Adrenal gland (tissue), 12 donors: Measurements from ENCODE around the gene MICB. TPM values are rescaled to one million over a fixed set of nuclear protein-coding genes. Genes with fewer than 3 reads are reported as not detected.
A peak's percentile ranks its signal among the peaks of the same experiment; 100 is the strongest.
"Not testable (repeated sequence)": the region's sequence is repeated elsewhere in the genome, so short reads cannot be mapped to it uniquely, and the experiment has no call there.

Experiments
- DNase-seq, 7 donors: peaks; one replicate each; pipeline ENCODE4 v3.0.0-alpha.2; 2019 to 2020
- H3K27ac ChIP-seq, 5 donors: fragments of 200-600 bp; sonication (generic) in 4 of 5; 1 replicate in 3 of 5; 2 replicates in 2 of 5; pipeline versions ENCODE4 v1.5.1 to v1.8.0; 2016 to 2020; ENCODE audit warnings: mild to moderate bottlenecking in 1 of 5
- H3K27me3 ChIP-seq: fragments of 200-600 bp; 2 replicates; pipeline ENCODE4 v1.8.0; 2021
- H3K36me3 ChIP-seq, 2 donors: fragments of 200-600 bp; replicated peaks in 1 of 2; 1 replicate in 1 of 2; 2 replicates in 1 of 2; pipeline versions ENCODE4 v1.5.1 to v1.8.0; 2018 to 2022
- H3K4me1 ChIP-seq, 2 donors: fragments of 200-600 bp; replicated peaks in 1 of 2; 1 replicate in 1 of 2; 2 replicates in 1 of 2; pipeline versions ENCODE4 v1.5.1 to v1.8.0; 2018 to 2021
- H3K4me3 ChIP-seq, 4 donors: fragments of 200-600 bp; sonication (generic) in 3 of 4; one replicate each; pipeline ENCODE4 v1.5.1; 2016 to 2018
- H3K9me3 ChIP-seq, 3 donors: fragments of 200-600 bp; sonication (generic) in 1 of 3; replicated peaks in 1 of 3; 1 replicate in 2 of 3; 2 replicates in 1 of 3; pipeline versions ENCODE4 v1.5.1 to v1.8.0; 2016 to 2021
- POLR2A ChIP-seq, 2 donors: fragments of 450-650 bp; IDR thresholded peaks; one replicate each; pipeline ENCODE4 v1.6.1; 2017; ENCODE audit warnings: antibody characterized with exemption in 2 of 2, mild to moderate bottlenecking in 2 of 2, moderate library complexity in 1 of 2
- WGBS, 4 donors: extraction: QIAGEN DNeasy Blood & Tissue Kit in 2 of 4; methylation state at CpG; one replicate each; pipeline versions ENCODE4 v1.1.5 to v1.1.7; 2013 to 2017; 5-methylcytosine and 5-hydroxymethylcytosine counted together
- intact Hi-C, 2 donors: fragments of 100-400 bp; cut with DNase I; formaldehyde crosslinking; loops; one replicate each; pipeline versions ENCODE4 v1.14.1 to v1.15.0; 2022 to 2023
- polyA plus RNA-seq, 3 donors: library from polyadenylated mRNA; stranded (reverse); fragments of 200-250 nt in 2 of 3; fragments of 350-450 nt in 1 of 3; fragmentation: Illumina TruSeq in 1 of 3; extraction: RNeasy Lipid Tissue Mini Kit (QIAGEN cat#74804) in 1 of 3; gene quantifications; one replicate each; pipeline ENCODE4 v1.2.3, GENCODE V29; 2013 to 2014
- total RNA-seq, 9 donors: library from RNA; depleted of rRNA in 4 of 9; stranded (reverse); fragments of >200 nt in 4 of 9; fragments of 120-200 nt in 1 of 9; fragmentation: NEBNext Ultra II Directional in 1 of 9; extraction: Animal tissue kit (Norgen Biotek cat#: 25700) in 1 of 9; gene quantifications; one replicate each; pipeline versions ENCODE4 v1.1.0 to v1.2.4, GENCODE V29; 2013 to 2023
- TF ChIP-seq, protein P1 (sequence below), 6 experiments: fragments of 450-650 bp in 4 of 6; fragments of 200-600 bp in 2 of 6; sonication (generic) in 1 of 6; IDR thresholded peaks; 1 replicate in 5 of 6; 2 replicates in 1 of 6; pipeline versions ENCODE4 v1.5.1 to v1.8.0; 2016 to 2021; ENCODE audit warnings: antibody characterized with exemption in 6 of 6, mild to moderate bottlenecking in 2 of 6, moderate library complexity in 1 of 6
- donor health status: healthy with polysubstance abuse.
- donor health status: Bipolar disorder and iron deficiency.
- donor health status: DM: yes; HTN: yes; CAD: no.
- donor health status: DM: no; HTN: no; CAD: no.
- donor health status: DM: no; HTN: no; CAD: no.
- donor health status: DM: yes; HTN: yes; CAD: no.

The MICB gene
- total and polyA plus RNA-seq, 12 donors: 0.57 to 3.3 (median 2.9) TPM

DNA sequence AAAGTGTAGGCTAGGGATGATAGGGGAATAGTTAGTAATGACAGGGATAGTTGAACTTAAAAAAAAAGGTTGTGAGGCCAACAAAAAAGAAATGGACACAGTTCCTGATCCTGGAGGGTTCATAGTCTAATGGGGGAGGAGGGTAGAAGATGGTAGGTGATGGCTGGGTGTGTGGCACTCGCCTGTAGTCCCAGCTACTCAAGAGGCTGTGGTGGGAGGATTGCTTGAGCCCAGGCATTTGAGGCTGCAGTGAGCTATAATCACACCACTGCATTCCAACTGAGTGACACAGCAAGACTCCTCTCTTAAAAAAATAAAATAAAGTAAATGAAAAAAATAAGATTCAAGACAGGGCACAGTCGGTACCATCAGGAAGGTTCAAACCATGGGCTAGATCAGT is 2.4 kb upstream of the MICB start:
- Histone ChIP-seq H3K27ac (no peak overlapping the region), H3K27me3 (no peaks in the 10 kb centered on the region), H3K4me3 (peak overlapping the region in 1 of 4 donors; percentile 69), H3K9me3 (no peaks in the 10 kb centered on the region), H3K36me3 (no peaks in the 10 kb centered on the region), H3K4me1 (peaks cover 0 to 9% of the 10 kb centered on the region in 2 donors)
- intact Hi-C loops: loop anchor here (5.0 to 10.0 kb wide), 2 partner anchors 42 to 99 kb away; partner anchors contain the start of gene NCR3 (in 1 of the 2)
- TF ChIP-seq POLR2A (IDR thresholded peaks at IDR 0.05): no peak
- TF ChIP-seq, protein P1, sequence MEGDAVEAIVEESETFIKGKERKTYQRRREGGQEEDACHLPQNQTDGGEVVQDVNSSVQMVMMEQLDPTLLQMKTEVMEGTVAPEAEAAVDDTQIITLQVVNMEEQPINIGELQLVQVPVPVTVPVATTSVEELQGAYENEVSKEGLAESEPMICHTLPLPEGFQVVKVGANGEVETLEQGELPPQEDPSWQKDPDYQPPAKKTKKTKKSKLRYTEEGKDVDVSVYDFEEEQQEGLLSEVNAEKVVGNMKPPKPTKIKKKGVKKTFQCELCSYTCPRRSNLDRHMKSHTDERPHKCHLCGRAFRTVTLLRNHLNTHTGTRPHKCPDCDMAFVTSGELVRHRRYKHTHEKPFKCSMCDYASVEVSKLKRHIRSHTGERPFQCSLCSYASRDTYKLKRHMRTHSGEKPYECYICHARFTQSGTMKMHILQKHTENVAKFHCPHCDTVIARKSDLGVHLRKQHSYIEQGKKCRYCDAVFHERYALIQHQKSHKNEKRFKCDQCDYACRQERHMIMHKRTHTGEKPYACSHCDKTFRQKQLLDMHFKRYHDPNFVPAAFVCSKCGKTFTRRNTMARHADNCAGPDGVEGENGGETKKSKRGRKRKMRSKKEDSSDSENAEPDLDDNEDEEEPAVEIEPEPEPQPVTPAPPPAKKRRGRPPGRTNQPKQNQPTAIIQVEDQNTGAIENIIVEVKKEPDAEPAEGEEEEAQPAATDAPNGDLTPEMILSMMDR (IDR thresholded peaks at IDR 0.05): no peak
- 61 to 79% (median 76%) methylated on average over 2 of the region's 2 CpGs for WGBS, 4 donors
- no peak for DNase-seq

DNA sequence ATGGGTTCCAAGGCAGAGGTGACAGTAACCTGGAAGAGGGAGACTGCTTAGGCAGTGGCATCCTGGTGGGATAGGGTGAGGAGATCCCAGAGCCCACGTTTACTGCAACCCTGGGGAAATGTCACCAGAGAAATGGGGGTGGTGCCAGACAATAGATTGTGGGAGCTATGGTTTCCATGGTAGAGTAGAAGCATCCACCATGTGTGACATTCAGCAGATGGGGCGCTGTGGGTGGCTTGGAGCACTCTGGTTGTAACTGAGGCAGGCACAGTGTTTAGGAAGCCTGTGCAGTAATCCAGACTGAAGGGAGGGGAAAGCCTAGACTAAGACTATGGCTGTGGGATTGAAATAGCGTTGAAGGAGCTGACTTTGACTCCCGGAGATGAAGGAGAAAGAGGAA is 1.1 kb upstream of the MICB start:
- 42 to 62% (median 46%) methylated on average over 4 of the region's 4 CpGs for WGBS, 4 donors
- H3K4me1 ChIP-seq, H3K27me3 ChIP-seq, H3K27ac ChIP-seq, H3K36me3 ChIP-seq, H3K9me3 ChIP-seq, DNase-seq: not testable (repeated sequence)
- intact Hi-C loops: loop anchor here (5.0 to 10.0 kb wide), 2 partner anchors 40 to 98 kb away; partner anchors contain the start of gene NCR3 (in 1 of the 2)
- peak overlapping the region in 1 of 4 donors; percentile 68 for H3K4me3 ChIP-seq

DNA sequence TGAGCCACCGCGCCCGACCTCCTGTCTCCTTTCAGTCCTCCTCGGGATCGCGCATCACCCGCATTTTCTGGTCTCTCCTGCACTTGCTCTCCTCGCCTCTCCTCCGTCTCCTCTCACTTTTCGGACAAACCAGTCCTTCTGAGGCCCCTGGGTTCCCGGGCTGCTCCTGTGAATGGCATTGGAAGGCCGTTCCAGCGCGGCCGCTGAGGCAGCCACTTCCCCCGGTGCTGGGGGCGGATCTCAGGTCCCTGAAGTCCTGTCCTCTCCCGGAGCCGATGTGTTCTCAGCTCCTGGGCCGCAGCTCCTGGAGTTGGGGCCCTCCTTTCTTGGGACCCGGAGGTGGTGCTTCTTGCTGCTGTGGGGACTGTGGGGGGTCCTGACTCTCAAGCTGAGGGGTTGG is 803 bp downstream of the MICB start:
- peak overlapping the region in 1 of 4 donors; percentile 68 for H3K4me3 ChIP-seq
- no peaks in the 10 kb centered on the region for H3K9me3 ChIP-seq
- H3K27ac ChIP-seq: no peak overlapping the region
- no peaks in the 10 kb centered on the region for H3K27me3 ChIP-seq
- no peaks in the 10 kb centered on the region for H3K36me3 ChIP-seq
- intact Hi-C loops: loop anchor here (5.0 to 10.0 kb wide), 2 partner anchors 39 to 96 kb away; partner anchors contain the start of gene NCR3 (in 1 of the 2)
- TF ChIP-seq, protein P1 (IDR thresholded peaks at IDR 0.05): no peak
- peak in 1 of 7 donors; percentile 21 for DNase-seq
- 11 to 20% (median 15%) methylated on average over 13 to 21 of the region's 21 CpGs for WGBS, 4 donors
- H3K4me1 ChIP-seq: peaks cover 0 to 9% of the 10 kb centered on the region in 2 donors

DNA sequence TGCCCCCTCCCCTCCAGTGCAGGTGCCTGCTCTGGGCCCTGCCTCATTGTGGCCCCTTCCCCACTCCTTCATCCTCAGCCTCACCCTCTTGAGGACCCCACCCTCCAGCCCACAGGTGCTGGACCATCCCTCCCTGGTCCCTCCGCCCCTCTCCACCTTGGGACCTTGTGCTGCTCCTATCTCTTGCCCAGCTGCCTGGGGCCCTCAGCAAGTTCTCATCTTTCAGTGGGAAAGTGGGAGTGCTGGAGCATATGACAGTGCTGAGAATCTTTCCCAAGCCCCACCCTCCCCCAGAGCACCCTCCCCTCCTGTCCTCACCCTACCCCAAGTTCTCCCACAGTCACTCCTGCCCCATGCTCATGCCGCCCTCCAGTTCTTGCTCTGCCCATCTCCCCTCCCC is 1.7 kb downstream of the MICB start:
- 64 to 100% (median 94%) methylated on average over 1 to 2 of the region's 2 CpGs for WGBS, 4 donors
- not testable (repeated sequence) for H3K27ac ChIP-seq, DNase-seq, H3K27me3 ChIP-seq, H3K36me3 ChIP-seq, H3K4me1 ChIP-seq, H3K9me3 ChIP-seq, H3K4me3 ChIP-seq
- intact Hi-C loops: loop anchor here (5.0 to 10.0 kb wide), 2 partner anchors 38 to 95 kb away; partner anchors contain the start of gene NCR3 (in 1 of the 2)

DNA sequence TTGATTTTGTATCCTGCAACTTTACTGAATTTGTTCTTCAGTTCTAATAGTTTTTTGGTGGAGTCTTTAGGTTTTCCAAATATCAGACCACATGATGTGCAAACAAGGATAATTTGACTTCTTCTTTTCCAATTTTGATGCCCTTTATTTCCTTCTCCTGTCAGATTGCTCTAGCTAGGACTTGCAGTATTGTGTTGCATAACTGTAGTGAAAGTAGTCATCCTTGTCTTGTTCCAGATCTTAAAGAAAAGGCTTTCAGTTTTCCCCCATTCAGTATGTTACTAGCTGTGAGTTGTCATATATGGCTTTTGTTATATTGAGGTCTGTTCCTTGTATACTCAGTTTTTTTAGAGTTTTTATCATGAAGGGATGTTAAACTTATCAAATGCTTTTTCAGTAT is 4.6 kb downstream of the MICB start:
- no peak for DNase-seq
- Histone ChIP-seq H3K27me3 (no peaks in the 10 kb centered on the region), H3K9me3 (no peaks in the 10 kb centered on the region), H3K36me3 (no peaks in the 10 kb centered on the region), H3K4me3 (no peak overlapping the region), H3K27ac (no peak overlapping the region), H3K4me1 (peaks cover 0 to 6% of the 10 kb centered on the region in 2 donors)
- intact Hi-C loops: no loop called here
- TF ChIP-seq, protein P1 (IDR thresholded peaks at IDR 0.05): no peak
- TF ChIP-seq POLR2A (IDR thresholded peaks at IDR 0.05): no peak

DNA sequence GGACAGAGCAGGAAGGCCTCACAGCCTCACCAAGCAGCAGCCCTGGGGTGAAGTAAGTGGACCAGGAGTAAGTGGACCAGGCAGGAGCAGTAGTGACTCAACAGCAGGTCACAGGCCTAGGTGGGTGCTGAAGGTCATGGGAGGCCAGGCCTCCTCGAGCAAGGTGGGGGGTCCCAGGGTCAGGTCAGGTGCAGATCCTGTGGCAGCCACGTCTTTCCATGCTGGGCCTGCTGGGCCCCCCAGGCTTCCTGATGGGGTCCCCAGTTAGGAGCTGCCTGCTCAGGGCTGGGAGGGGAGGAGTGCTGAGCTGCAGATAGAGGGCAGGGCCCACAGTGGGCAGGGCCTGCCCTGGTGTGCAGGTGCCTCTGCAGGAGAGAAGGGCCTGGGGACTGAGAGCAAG is 11.1 kb downstream of the MICB start:
- DNase-seq, H3K9me3 ChIP-seq, intact Hi-C loops, H3K4me3 ChIP-seq, H3K36me3 ChIP-seq, H3K27me3 ChIP-seq, H3K27ac ChIP-seq, H3K4me1 ChIP-seq: not testable (repeated sequence)
- 33 to 40% (median 38%) methylated on average over 2 of the region's 2 CpGs; no CpG with 5 or more reads in 1 of the 4 donors for WGBS, 4 donors
